Measurements from ENCODE around the gene PRRC2B. TPM values are rescaled to one million over a fixed set of nuclear protein-coding genes. Genes with fewer than 3 reads are reported as not detected.

Gene PRRC2B
- total RNA-seq, 4 donors from 2014 or later, result 102 to 198 (median 108) TPM

GRCh38 chr9:131524665-131525315 lies 130.9 kb downstream of the PRRC2B start:
- Histone ChIP-seq H3K27ac (no peak overlapping the region), H3K36me3 (peaks cover 0 to 100% of the 10 kb centered on the region in 2 donors), H3K27me3 (no peaks in the 10 kb centered on the region), H3K4me1 (peaks cover 0 to 7% (median 2%) of the 10 kb centered on the region in 3 donors), H3K4me3 (no peak overlapping the region), H3K9me3 (no peaks in the 10 kb centered on the region)
- no peak for ATAC-seq
- TF ChIP-seq POLR2A (IDR thresholded peaks at IDR 0.05), result no peak
- TF ChIP-seq CTCF (IDR thresholded peaks at IDR 0.05), result no peak
- TF ChIP-seq POLR2AphosphoS5 (IDR thresholded peaks at IDR 0.05), result no peak
- no peak for TF ChIP-seq EP300 (IDR thresholded peaks at IDR 0.05)
- 93 to 100% methylated on average over 2 to 6 of the region's 23 CpGs for WGBS, 2 donors (ENCODE audit: low coverage in 1 of 2)

- no peaks in the 10 kb centered on the region for H3K9me3 ChIP-seq
- H3K36me3 ChIP-seq, result peaks cover 0 to 92% of the 10 kb centered on the region in 2 donors
- no peak overlapping the region for H3K4me3 ChIP-seq
- peaks cover 0 to 16% (median 7%) of the 10 kb centered on the region in 3 donors for H3K4me1 ChIP-seq
- WGBS, 2 donors (ENCODE audit: low coverage in 1 of 2), result 74 to 89% methylated on average over 6 to 8 of the region's 19 CpGs
- TF ChIP-seq POLR2AphosphoS5 (IDR thresholded peaks at IDR 0.05) (no peak), CTCF (IDR thresholded peaks at IDR 0.05) (no peak), EP300 (IDR thresholded peaks at IDR 0.05) (no peak), POLR2A (IDR thresholded peaks at IDR 0.05) (no peak)
- no peaks in the 10 kb centered on the region for H3K27me3 ChIP-seq
- H3K27ac ChIP-seq, result no peak overlapping the region
- no peak for ATAC-seq
These were observed 132.0 kb downstream of the PRRC2B start for GRCh38 chr9:131525643-131526565.

- TF ChIP-seq EP300 (IDR thresholded peaks at IDR 0.05), result no peak
- TF ChIP-seq POLR2AphosphoS5 (IDR thresholded peaks at IDR 0.05), result no peak
- TF ChIP-seq POLR2A (IDR thresholded peaks at IDR 0.05), result no peak
- no peak for TF ChIP-seq CTCF (IDR thresholded peaks at IDR 0.05)
- Histone ChIP-seq H3K27me3 (no peaks in the 10 kb centered on the region), H3K4me1 (peaks cover 0 to 21% (median 12%) of the 10 kb centered on the region in 3 donors), H3K27ac (no peak overlapping the region), H3K36me3 (peaks cover 0 to 69% of the 10 kb centered on the region in 2 donors), H3K9me3 (no peaks in the 10 kb centered on the region), H3K4me3 (no peak overlapping the region)
- ATAC-seq, result no peak
- WGBS, 2 donors (ENCODE audit: low coverage in 1 of 2), result 98 to 100% methylated on average over 1 to 5 of the region's 7 CpGs
These were observed 134.3 kb downstream of the PRRC2B start for GRCh38 chr9:131528186-131528585.

GRCh38 chr9:131528886-131529505 lies 135.1 kb downstream of the PRRC2B start:
- WGBS, 2 donors (ENCODE audit: low coverage in 1 of 2), result 89% methylated on average over 6 of the region's 35 CpGs; no CpG with 5 or more reads in 1 of the 2 donors
- no peak overlapping the region for H3K4me3 ChIP-seq
- H3K36me3 ChIP-seq, result peaks cover 0 to 61% of the 10 kb centered on the region in 2 donors
- H3K4me1 ChIP-seq, result peaks cover 0 to 21% (median 12%) of the 10 kb centered on the region in 3 donors
- no peaks in the 10 kb centered on the region for H3K27me3 ChIP-seq
- TF ChIP-seq POLR2A (IDR thresholded peaks at IDR 0.05) (no peak), POLR2AphosphoS5 (IDR thresholded peaks at IDR 0.05) (no peak)
- ATAC-seq, result no peak
- H3K27ac ChIP-seq, result no peak overlapping the region
- no peaks in the 10 kb centered on the region for H3K9me3 ChIP-seq
